HEK293 (cell line): Measurements from ENCODE around the gene KLHL10.

ENCODE experiments used
- CTCF ChIA-PET: fragments of 350-600 bp; formaldehyde crosslinking; extraction: SDS; loops from one replicate; lab custom pipeline; 2021; ENCODE audit warnings: antibody characterized with exemption; lab: Yijun Ruan, JAX
- POLR2A ChIA-PET: fragments of 300-600 bp; formaldehyde crosslinking; extraction: SDS; loops from one replicate; lab custom pipeline; 2020; ENCODE audit warnings: antibody characterized with exemption, inconsistent platforms; lab: Yijun Ruan, JAX
- H3K27ac ChIP-seq: fragments of 200-500 bp; sonication (Bioruptor generic); 2 replicates; pipeline ENCODE4 v1.5.1; 2014; ENCODE audit warnings: low read depth, low read length, control low read depth, inconsistent platforms; ENCODE audit errors: extremely low read depth
- H3K36me3 ChIP-seq, 2 experiments: fragments of 200-500 bp in 1 of 2; sonication (Bioruptor generic) in 1 of 2; 1 replicate in 1 of 2; 2 replicates in 1 of 2; pipeline ENCODE4 v1.5.1; 2014 to 2017; ENCODE audit warnings: inconsistent platforms in 2 of 2, low read length in 2 of 2; ENCODE audit not compliant: control insufficient read depth in 2 of 2, insufficient read depth in 1 of 2
- H3K4me1 ChIP-seq: fragments of 200-500 bp; sonication (Bioruptor generic); 2 replicates; pipeline ENCODE4 v1.5.1; 2014; ENCODE audit warnings: mild to moderate bottlenecking, low read length, inconsistent platforms; ENCODE audit not compliant: control insufficient read depth, insufficient read depth
- H3K4me3 ChIP-seq: 2 replicates; pipeline ENCODE4 v1.5.1; 2011; ENCODE audit warnings: low read depth, mild to moderate bottlenecking, control low read depth, low read length, moderate library complexity
- H3K9me3 ChIP-seq: fragments of 200-500 bp; sonication (Bioruptor generic); 2 replicates; pipeline ENCODE4 v1.5.1; 2014; ENCODE audit warnings: low read depth, low read length, inconsistent platforms; ENCODE audit not compliant: control insufficient read depth, insufficient read depth
- GLIS1 ChIP-seq: fragments of 450-650 bp; formaldehyde crosslinking; IDR thresholded peaks from 2 replicates; pipeline ENCODE4 v1.5.1; 2016; ENCODE audit warnings: missing biosample characterization, missing genetic modification characterization
- OVOL3 ChIP-seq: fragments of 450-650 bp; formaldehyde crosslinking; IDR thresholded peaks from 2 replicates; pipeline ENCODE4 v1.5.1; 2016; ENCODE audit warnings: missing biosample characterization, missing genetic modification characterization
- PRDM1 ChIP-seq: fragments of 450-650 bp; formaldehyde crosslinking; IDR thresholded peaks from 2 replicates; pipeline ENCODE4; 2016; ENCODE audit warnings: missing biosample characterization, missing genetic modification characterization
- SP7 ChIP-seq: fragments of 450-650 bp; formaldehyde crosslinking; IDR thresholded peaks from 2 replicates; pipeline ENCODE4 v1.5.1; 2016; ENCODE audit warnings: missing biosample characterization, missing genetic modification characterization
- TSHZ1 ChIP-seq: fragments of 450-650 bp; formaldehyde crosslinking; IDR thresholded peaks from 2 replicates; pipeline ENCODE4 v1.5.1; 2016; ENCODE audit warnings: missing biosample characterization, missing genetic modification characterization, borderline replicate concordance
- YY1 ChIP-seq: fragments of 450-650 bp; formaldehyde crosslinking; IDR thresholded peaks from 2 replicates; pipeline ENCODE4 v1.5.1; 2018; ENCODE audit warnings: missing biosample characterization, missing genetic modification characterization
- ZBTB26 ChIP-seq: fragments of 450-650 bp; formaldehyde crosslinking; optimal IDR thresholded peaks from 2 replicates; pipeline ENCODE3; 2016; ENCODE audit warnings: missing biosample characterization, mild to moderate bottlenecking, missing genetic modification characterization
- ZFP41 ChIP-seq: fragments of 450-650 bp; formaldehyde crosslinking; IDR thresholded peaks from 2 replicates; pipeline ENCODE4 v1.5.1; 2016; ENCODE audit warnings: missing biosample characterization, missing genetic modification characterization, borderline replicate concordance
- ZNF184 ChIP-seq: fragments of 450-650 bp; IDR thresholded peaks from 2 replicates; pipeline ENCODE4 v1.5.1; 2018; ENCODE audit warnings: missing biosample characterization, mild to moderate bottlenecking, missing genetic modification characterization
- ZNF223 ChIP-seq: fragments of 450-650 bp; formaldehyde crosslinking; IDR thresholded peaks from 2 replicates; pipeline ENCODE4 v1.5.1; 2016; ENCODE audit warnings: missing biosample characterization, missing genetic modification characterization
- ZNF24 ChIP-seq: fragments of 450-650 bp; formaldehyde crosslinking; IDR thresholded peaks from 2 replicates; pipeline ENCODE4 v1.5.1; 2016; ENCODE audit warnings: missing biosample characterization, missing genetic modification characterization
- ZNF335 ChIP-seq: fragments of 450-650 bp; formaldehyde crosslinking; conservative IDR thresholded peaks from 2 replicates; pipeline ENCODE4 v1.5.1; 2016; ENCODE audit warnings: missing biosample characterization, missing genetic modification characterization
- ZNF341 ChIP-seq: fragments of 450-650 bp; formaldehyde crosslinking; IDR thresholded peaks from 2 replicates; pipeline ENCODE4; 2016; ENCODE audit warnings: low read depth, missing biosample characterization, missing genetic modification characterization
- ZNF513 ChIP-seq: fragments of 450-650 bp; IDR thresholded peaks from 2 replicates; pipeline ENCODE4 v1.5.1; 2018; ENCODE audit warnings: missing biosample characterization, missing genetic modification characterization
- ZNF548 ChIP-seq: fragments of 450-650 bp; formaldehyde crosslinking; IDR thresholded peaks from 2 replicates; pipeline ENCODE4 v1.5.1; 2016; ENCODE audit warnings: missing biosample characterization, missing genetic modification characterization
- ZNF560 ChIP-seq: fragments of 450-650 bp; formaldehyde crosslinking; IDR thresholded peaks from 2 replicates; pipeline ENCODE4 v1.5.1; 2017; ENCODE audit warnings: missing biosample characterization, missing genetic modification characterization, borderline replicate concordance
- ZNF623 ChIP-seq: fragments of 450-650 bp; formaldehyde crosslinking; IDR thresholded peaks from 2 replicates; pipeline ENCODE4 v1.5.1; 2016; ENCODE audit warnings: missing biosample characterization, missing genetic modification characterization
- ZSCAN30 ChIP-seq: fragments of 450-650 bp; IDR thresholded peaks from 2 replicates; pipeline ENCODE4 v1.5.1; 2018; ENCODE audit warnings: missing biosample characterization, mild to moderate bottlenecking, missing genetic modification characterization, moderate library complexity
- ZXDB ChIP-seq: fragments of 450-650 bp; formaldehyde crosslinking; IDR thresholded peaks from 2 replicates; pipeline ENCODE4 v1.5.1; 2016; ENCODE audit warnings: missing biosample characterization, missing genetic modification characterization

Gene KLHL10

GRCh38 chr17:41794540-41794975, 43.1 kb upstream of the KLHL10 start:
- Histone ChIP-seq H3K4me1 (peaks cover 17% of the 10 kb centered on the region), H3K27ac (peak overlapping the region; percentile 82), H3K9me3 (no peaks in the 10 kb centered on the region), H3K36me3 (no peaks in the 10 kb centered on the region), H3K4me3 (no peak overlapping the region)
- CTCF ChIA-PET: interaction anchor here (0.6 to 10.6 kb wide), 4 partner anchors 9 to 70 kb away, joined by 3 to 108 read pairs (median 5); partner anchors contain the start of genes JUP, KLHL11 and P3H4
- peak; percentile 19; the same call in 1 of the 2 replicates for TF ChIP-seq ZSCAN30 (tag by site-specific recombination)
- TF ChIP-seq ZFP41 (tag by site-specific recombination): no peak
- peak; percentile 40; the same call in 1 of the 2 replicates for TF ChIP-seq GLIS1 (tag by site-specific recombination)
- no peak for TF ChIP-seq ZBTB26
- TF ChIP-seq TSHZ1 (tag by site-specific recombination): no peak
- no peak for TF ChIP-seq ZNF560 (tag by site-specific recombination)
- no peak for TF ChIP-seq OVOL3 (tag by site-specific recombination)
- 0 out of 2 replicates have a peak, but pooled peaks have one; percentile 3 for TF ChIP-seq ZNF513
- TF ChIP-seq ZXDB (tag by site-specific recombination): 0 out of 2 replicates have a peak, but pooled peaks have one; percentile 1
- no peak for TF ChIP-seq ZNF548 (tag by site-specific recombination)
- TF ChIP-seq ZNF184 (tag by site-specific recombination): 0 out of 2 replicates have a peak, but pooled peaks have one; percentile 56
- TF ChIP-seq ZNF623: no peak
- 0 out of 2 replicates have a peak, but pooled peaks have one; percentile 2 for TF ChIP-seq ZNF24 (tag by site-specific recombination)
- TF ChIP-seq ZNF223 (tag by site-specific recombination): no peak
- TF ChIP-seq ZNF341 (tag by site-specific recombination): no peak
- 0 out of 2 replicates have a peak, but pooled peaks have one; percentile 38 for TF ChIP-seq ZNF335 (tag by site-specific recombination)
- no peak for TF ChIP-seq SP7 (tag by site-specific recombination)
- peak; percentile 64 for TF ChIP-seq PRDM1 (tag by site-specific recombination)
- TF ChIP-seq YY1 (tag by site-specific recombination): no peak
- POLR2A ChIA-PET: interaction anchor here (1.2 to 5.0 kb wide), 3 partner anchors 9 to 60 kb away, joined by 5 to 38 read pairs (median 5); partner anchors contain the start of genes HAP1 and JUP
